HepG2 (cell line): ENCODE data around the gene MGAT2. TPM values are rescaled to one million over a fixed set of nuclear protein-coding genes. Genes with fewer than 3 reads are reported as not detected.
A peak's percentile ranks its signal among the peaks of the same experiment; 100 is the strongest.

Source experiments
- AGO2 ChIP-seq: fragments of 200-400 bp; formaldehyde crosslinking; optimal IDR thresholded peaks from 2 replicates; pipeline ENCODE3; 2017; ENCODE audit warnings: mild to moderate bottlenecking, low read depth, low read length, moderate library complexity
- ATF1 ChIP-seq: IDR thresholded peaks from 2 replicates; pipeline ENCODE4 v1.6.1; 2016; ENCODE audit warnings: mild to moderate bottlenecking, control low read depth
- BRF2 ChIP-seq: sonication (generic); formaldehyde crosslinking; IDR thresholded peaks from 2 replicates; pipeline ENCODE4 v1.8.1; 2022; ENCODE audit warnings: mild to moderate bottlenecking, missing genetic modification reagents
- GABPB1 ChIP-seq: IDR thresholded peaks from 2 replicates; pipeline ENCODE4 v1.6.1; 2016; ENCODE audit warnings: mild to moderate bottlenecking, missing genetic modification reagents, moderate library complexity, missing compliant biosample characterization
- GMEB1 ChIP-seq: sonication (generic); formaldehyde crosslinking; IDR thresholded peaks from 2 replicates; pipeline ENCODE4 v1.5.1; 2020; ENCODE audit warnings: missing genetic modification reagents, mild to moderate bottlenecking, borderline replicate concordance
- GMEB2 ChIP-seq: IDR thresholded peaks from 2 replicates; pipeline ENCODE4 v1.6.1; 2016; ENCODE audit warnings: missing biosample characterization, missing genetic modification reagents, low read depth
- JDP2 ChIP-seq: sonication (generic); formaldehyde crosslinking; IDR thresholded peaks from 2 replicates; pipeline ENCODE4 v1.8.1; 2022; ENCODE audit warnings: missing genetic modification reagents, borderline replicate concordance
- LCORL ChIP-seq, 2 experiments: fragments of 450-650 bp in 1 of 2; sonication (generic) in 1 of 2; formaldehyde crosslinking in 1 of 2; IDR thresholded peaks; 2 replicates each; pipeline versions ENCODE4 v1.5.0 to v1.6.1; 2017 to 2020; ENCODE audit warnings: antibody characterized with exemption in 1 of 2, missing genetic modification reagents in 1 of 2
- MIER2 ChIP-seq: IDR thresholded peaks from 2 replicates; pipeline ENCODE4 v1.6.1; 2016; ENCODE audit warnings: missing biosample characterization, missing genetic modification reagents
- MYC ChIP-seq: sonication (generic); formaldehyde crosslinking; IDR thresholded peaks from 2 replicates; pipeline ENCODE4 v1.9.0; 2021; ENCODE audit warnings: missing genetic modification reagents, borderline replicate concordance
- NFYC ChIP-seq: IDR thresholded peaks from 2 replicates; pipeline ENCODE4 v1.6.1; 2016; ENCODE audit warnings: missing genetic modification reagents, missing compliant biosample characterization
- TFDP1 ChIP-seq: IDR thresholded peaks from 2 replicates; pipeline ENCODE4 v1.6.1; 2016; ENCODE audit warnings: missing compliant biosample characterization, missing genetic modification reagents, borderline replicate concordance
- ZMYM3 ChIP-seq: sonication (generic); formaldehyde crosslinking; IDR thresholded peaks from 2 replicates; pipeline ENCODE4 v1.5.1; 2020; ENCODE audit warnings: mild to moderate bottlenecking, missing genetic modification reagents
- ZNF652 ChIP-seq: IDR thresholded peaks from 2 replicates; pipeline ENCODE4 v1.6.1; 2016; ENCODE audit warnings: low read depth, borderline replicate concordance
- ZNF761 ChIP-seq: sonication (generic); formaldehyde crosslinking; conservative IDR thresholded peaks from 2 replicates; pipeline ENCODE4 v1.4.0; 2020; ENCODE audit warnings: mild to moderate bottlenecking, missing genetic modification reagents
- ZNF777 ChIP-seq: sonication (generic); formaldehyde crosslinking; IDR thresholded peaks from 2 replicates; pipeline ENCODE4 v1.4.0; 2020; ENCODE audit warnings: missing genetic modification reagents
- ZSCAN30 ChIP-seq: sonication (generic); formaldehyde crosslinking; IDR thresholded peaks from 2 replicates; pipeline ENCODE4 v1.5.0; 2020; ENCODE audit warnings: mild to moderate bottlenecking, missing genetic modification reagents
- polyA plus RNA-seq, 8 experiments: library from polyadenylated mRNA; depleted of rRNA in 3 of 8; stranded (reverse) in 7 of 8; unstranded in 1 of 8; fragments of >200 nt; fragmentation: Illumina TruSeq in 4 of 8; extraction: Trizol in 4 of 8; gene quantifications; 2 replicates each; pipeline versions ENCODE4 v1.2.1 to v1.2.3, GENCODE V29; 2011 to 2016; ENCODE audit warnings: low read depth in 4 of 8, missing spikeins in 1 of 8, mixed read lengths in 1 of 8; ENCODE audit not compliant: insufficient read depth in 1 of 8
- total RNA-seq, 5 experiments: library from RNA; depleted of rRNA; stranded (reverse); fragments of >200 nt; fragmentation: Illumina TruSeq; extraction: Trizol; gene quantifications; 2 replicates each; pipeline ENCODE4 v1.2.3, GENCODE V29; 2016; ENCODE audit warnings: low read depth in 1 of 5
- TF ChIP-seq, protein P1 (sequence below): IDR thresholded peaks from 2 replicates; pipeline ENCODE4 v1.6.1; 2016; ENCODE audit warnings: low read depth
- TF ChIP-seq, protein P2 (sequence below): fragments of 450-650 bp; IDR thresholded peaks from 2 replicates; pipeline ENCODE4 v1.6.1; 2017; ENCODE audit warnings: mild to moderate bottlenecking

The MGAT2 gene
- total and polyA plus RNA-seq, 2 of the 13 experiments (the other 11 are each of a cell fraction or from before 2014, with no cell fraction given) = 12.9 to 51.9 TPM

GRCh38 chr14:49634547-49635334 lies 14.1 kb downstream of the MGAT2 start, which contains the start of gene DNAAF2 (continued):
- TF ChIP-seq, protein P1, sequence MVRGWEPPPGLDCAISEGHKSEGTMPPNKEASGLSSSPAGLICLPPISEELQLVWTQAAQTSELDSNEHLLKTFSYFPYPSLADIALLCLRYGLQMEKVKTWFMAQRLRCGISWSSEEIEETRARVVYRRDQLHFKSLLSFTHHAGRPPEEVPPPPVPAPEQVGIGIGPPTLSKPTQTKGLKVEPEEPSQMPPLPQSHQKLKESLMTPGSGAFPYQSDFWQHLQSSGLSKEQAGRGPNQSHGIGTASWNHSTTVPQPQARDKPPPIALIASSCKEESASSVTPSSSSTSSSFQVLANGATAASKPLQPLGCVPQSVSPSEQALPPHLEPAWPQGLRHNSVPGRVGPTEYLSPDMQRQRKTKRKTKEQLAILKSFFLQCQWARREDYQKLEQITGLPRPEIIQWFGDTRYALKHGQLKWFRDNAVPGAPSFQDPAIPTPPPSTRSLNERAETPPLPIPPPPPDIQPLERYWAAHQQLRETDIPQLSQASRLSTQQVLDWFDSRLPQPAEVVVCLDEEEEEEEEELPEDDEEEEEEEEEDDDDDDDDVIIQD = no peak
- TF ChIP-seq ZNF777 (CRISPR knock-in tag) (peak; percentile 98), JDP2 (CRISPR knock-in tag) (no peak), LCORL (IDR thresholded peaks at IDR 0.05) (no peak), LCORL (CRISPR knock-in tag; IDR thresholded peaks at IDR 0.05) (peak; percentile 34; the same call in 1 of the 2 replicates), ZNF761 (CRISPR knock-in tag) (no peak), MYC (peak; percentile 78), GMEB1 (CRISPR knock-in tag) (peak; percentile 0; the same call in 1 of the 2 replicates), ATF1 (CRISPR knock-in tag) (no peak), ZMYM3 (CRISPR knock-in tag) (no peak), NFYC (CRISPR knock-in tag) (no peak; the same call in 1 of the 2 replicates), BRF2 (CRISPR knock-in tag) (peak; percentile 67; the same call in 1 of the 2 replicates), TFDP1 (CRISPR knock-in tag) (no peak; the same call in 1 of the 2 replicates), MIER2 (no peak), AGO2 (peak; percentile 89), GABPB1 (CRISPR knock-in tag) (no peak; the same call in none of the 2 replicates), ZSCAN30 (no peak), ZNF652 (CRISPR knock-in tag) (no peak), GMEB2 (no peak)
- TF ChIP-seq, protein P2, sequence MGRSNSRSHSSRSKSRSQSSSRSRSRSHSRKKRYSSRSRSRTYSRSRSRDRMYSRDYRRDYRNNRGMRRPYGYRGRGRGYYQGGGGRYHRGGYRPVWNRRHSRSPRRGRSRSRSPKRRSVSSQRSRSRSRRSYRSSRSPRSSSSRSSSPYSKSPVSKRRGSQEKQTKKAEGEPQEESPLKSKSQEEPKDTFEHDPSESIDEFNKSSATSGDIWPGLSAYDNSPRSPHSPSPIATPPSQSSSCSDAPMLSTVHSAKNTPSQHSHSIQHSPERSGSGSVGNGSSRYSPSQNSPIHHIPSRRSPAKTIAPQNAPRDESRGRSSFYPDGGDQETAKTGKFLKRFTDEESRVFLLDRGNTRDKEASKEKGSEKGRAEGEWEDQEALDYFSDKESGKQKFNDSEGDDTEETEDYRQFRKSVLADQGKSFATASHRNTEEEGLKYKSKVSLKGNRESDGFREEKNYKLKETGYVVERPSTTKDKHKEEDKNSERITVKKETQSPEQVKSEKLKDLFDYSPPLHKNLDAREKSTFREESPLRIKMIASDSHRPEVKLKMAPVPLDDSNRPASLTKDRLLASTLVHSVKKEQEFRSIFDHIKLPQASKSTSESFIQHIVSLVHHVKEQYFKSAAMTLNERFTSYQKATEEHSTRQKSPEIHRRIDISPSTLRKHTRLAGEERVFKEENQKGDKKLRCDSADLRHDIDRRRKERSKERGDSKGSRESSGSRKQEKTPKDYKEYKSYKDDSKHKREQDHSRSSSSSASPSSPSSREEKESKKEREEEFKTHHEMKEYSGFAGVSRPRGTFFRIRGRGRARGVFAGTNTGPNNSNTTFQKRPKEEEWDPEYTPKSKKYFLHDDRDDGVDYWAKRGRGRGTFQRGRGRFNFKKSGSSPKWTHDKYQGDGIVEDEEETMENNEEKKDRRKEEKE = no peak
